Measurements from ENCODE around the gene APCDD1L. TPM values are rescaled to one million over a fixed set of nuclear protein-coding genes. Genes with fewer than 3 reads are reported as not detected.

Gene APCDD1L
- polyA plus RNA-seq, 1 donor from 2014 or later: not detected

DNA sequence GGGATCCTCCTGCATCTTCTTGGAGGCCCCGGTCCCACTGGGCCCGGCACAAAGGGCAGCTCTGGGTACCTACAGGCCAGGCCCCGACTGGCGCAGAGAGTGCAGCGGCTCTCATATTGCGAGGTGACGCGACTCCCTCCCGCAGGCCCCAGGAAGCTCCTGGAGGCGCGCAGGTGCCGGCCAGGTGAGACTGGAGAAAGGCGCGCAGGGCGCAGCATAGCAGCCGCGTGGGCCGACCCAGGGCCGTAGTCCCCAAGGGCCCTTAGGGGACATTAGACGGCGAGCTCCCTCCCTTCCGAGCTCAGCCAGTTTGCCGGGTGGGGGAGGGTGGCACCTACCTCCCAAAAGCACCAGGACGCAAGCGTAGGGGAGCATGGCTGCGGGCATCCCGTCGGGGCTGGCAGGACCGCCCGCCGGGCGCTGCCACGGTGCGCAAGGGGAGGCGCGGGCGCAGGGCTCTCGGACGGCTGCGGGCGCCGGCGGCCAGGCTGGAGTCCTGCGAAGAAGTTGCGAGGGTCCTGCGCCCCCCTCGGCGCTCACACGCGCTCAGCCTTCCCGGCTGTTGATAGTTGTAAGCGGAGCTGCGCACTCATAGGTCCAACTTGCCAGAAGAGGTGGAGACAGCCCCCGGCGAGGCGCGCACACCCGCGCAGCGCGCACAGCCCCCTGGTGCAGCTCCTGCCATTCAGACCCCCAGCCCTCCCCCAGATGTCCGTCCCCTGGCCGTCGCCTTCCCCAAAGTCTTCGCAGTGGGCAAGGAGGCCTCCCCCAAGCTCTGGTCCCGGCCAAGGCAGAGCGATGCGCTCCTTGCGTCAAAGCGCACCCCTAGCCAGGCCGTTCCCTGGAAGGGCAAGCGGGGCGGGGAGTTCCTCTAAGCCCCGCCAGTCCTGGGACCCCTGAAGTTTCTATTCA lies 622 bp downstream of the APCDD1L start:
- no peaks in the 10 kb centered on the region for H3F3A ChIP-seq (ENCODE audit: insufficient read depth, low read length, poor library complexity, severe bottlenecking)
- no peak overlapping the region for H2AFZ ChIP-seq (ENCODE audit: low read depth, low read length)
- no peak overlapping the region for H3K9ac ChIP-seq (ENCODE audit: low read length)
- H3K9me2 ChIP-seq (ENCODE audit: insufficient read depth, low read length): no peaks in the 10 kb centered on the region
- H4K20me1 ChIP-seq (ENCODE audit: insufficient read depth): no peaks in the 10 kb centered on the region
- TF ChIP-seq MXI1 (conservative IDR thresholded peaks at IDR 0.05; ENCODE audit: poor library complexity, severe bottlenecking): no peak
- no peak for TF ChIP-seq POLR2AphosphoS5 (IDR thresholded peaks at IDR 0.05)
- no peak for TF ChIP-seq CTCF (IDR thresholded peaks at IDR 0.05; ENCODE audit: poor library complexity, severe bottlenecking)
- no peak for TF ChIP-seq TAF1 (IDR thresholded peaks at IDR 0.05; ENCODE audit: low read depth)
- no peaks in the 10 kb centered on the region for H3K9me3 ChIP-seq (ENCODE audit: low read length)
- no peak overlapping the region for H3K27ac ChIP-seq (ENCODE audit: low read length)
- peaks cover 41% of the 10 kb centered on the region for H3K27me3 ChIP-seq (ENCODE audit: insufficient read depth, low read depth, low read length)
- no peaks in the 10 kb centered on the region for H3K79me2 ChIP-seq (replicated peaks; ENCODE audit: insufficient read depth, low read length)
- H3K36me3 ChIP-seq (ENCODE audit: insufficient read depth, low read length): no peaks in the 10 kb centered on the region
- H3K4me2 ChIP-seq (ENCODE audit: low read length): no peak overlapping the region
- H3K4me3 ChIP-seq (ENCODE audit: low read length): peak overlapping the region; percentile 48

- H3K27me3 ChIP-seq (ENCODE audit: insufficient read depth, low read depth, low read length): peaks cover 41% of the 10 kb centered on the region
- no peak overlapping the region for H3K9ac ChIP-seq (ENCODE audit: low read length)
- TF ChIP-seq TAF1 (IDR thresholded peaks at IDR 0.05; ENCODE audit: low read depth) (no peak), MXI1 (conservative IDR thresholded peaks at IDR 0.05; ENCODE audit: poor library complexity, severe bottlenecking) (no peak), CTCF (IDR thresholded peaks at IDR 0.05; ENCODE audit: poor library complexity, severe bottlenecking) (no peak), EP300 (conservative IDR thresholded peaks at IDR 0.05; ENCODE audit: poor library complexity, severe bottlenecking) (no peak), RAD21 (conservative IDR thresholded peaks at IDR 0.05) (no peak), POLR2AphosphoS5 (IDR thresholded peaks at IDR 0.05) (no peak), SMC3 (conservative IDR thresholded peaks at IDR 0.05; ENCODE audit: poor library complexity) (no peak), EZH2 (IDR thresholded peaks at IDR 0.05; ENCODE audit: borderline replicate concordance, insufficient read depth, low read length, poor library complexity, severe bottlenecking) (no peak)
- TF ChIP-seq, protein P1, sequence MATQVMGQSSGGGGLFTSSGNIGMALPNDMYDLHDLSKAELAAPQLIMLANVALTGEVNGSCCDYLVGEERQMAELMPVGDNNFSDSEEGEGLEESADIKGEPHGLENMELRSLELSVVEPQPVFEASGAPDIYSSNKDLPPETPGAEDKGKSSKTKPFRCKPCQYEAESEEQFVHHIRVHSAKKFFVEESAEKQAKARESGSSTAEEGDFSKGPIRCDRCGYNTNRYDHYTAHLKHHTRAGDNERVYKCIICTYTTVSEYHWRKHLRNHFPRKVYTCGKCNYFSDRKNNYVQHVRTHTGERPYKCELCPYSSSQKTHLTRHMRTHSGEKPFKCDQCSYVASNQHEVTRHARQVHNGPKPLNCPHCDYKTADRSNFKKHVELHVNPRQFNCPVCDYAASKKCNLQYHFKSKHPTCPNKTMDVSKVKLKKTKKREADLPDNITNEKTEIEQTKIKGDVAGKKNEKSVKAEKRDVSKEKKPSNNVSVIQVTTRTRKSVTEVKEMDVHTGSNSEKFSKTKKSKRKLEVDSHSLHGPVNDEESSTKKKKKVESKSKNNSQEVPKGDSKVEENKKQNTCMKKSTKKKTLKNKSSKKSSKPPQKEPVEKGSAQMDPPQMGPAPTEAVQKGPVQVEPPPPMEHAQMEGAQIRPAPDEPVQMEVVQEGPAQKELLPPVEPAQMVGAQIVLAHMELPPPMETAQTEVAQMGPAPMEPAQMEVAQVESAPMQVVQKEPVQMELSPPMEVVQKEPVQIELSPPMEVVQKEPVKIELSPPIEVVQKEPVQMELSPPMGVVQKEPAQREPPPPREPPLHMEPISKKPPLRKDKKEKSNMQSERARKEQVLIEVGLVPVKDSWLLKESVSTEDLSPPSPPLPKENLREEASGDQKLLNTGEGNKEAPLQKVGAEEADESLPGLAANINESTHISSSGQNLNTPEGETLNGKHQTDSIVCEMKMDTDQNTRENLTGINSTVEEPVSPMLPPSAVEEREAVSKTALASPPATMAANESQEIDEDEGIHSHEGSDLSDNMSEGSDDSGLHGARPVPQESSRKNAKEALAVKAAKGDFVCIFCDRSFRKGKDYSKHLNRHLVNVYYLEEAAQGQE (IDR thresholded peaks at IDR 0.05; ENCODE audit: borderline replicate concordance): no peak
- H3F3A ChIP-seq (ENCODE audit: insufficient read depth, low read length, poor library complexity, severe bottlenecking): no peaks in the 10 kb centered on the region
- H4K20me1 ChIP-seq (ENCODE audit: insufficient read depth): no peaks in the 10 kb centered on the region
- H3K79me2 ChIP-seq (replicated peaks; ENCODE audit: insufficient read depth, low read length): no peaks in the 10 kb centered on the region
- H3K4me3 ChIP-seq (ENCODE audit: low read length): no peak overlapping the region
- no peak overlapping the region for H3K4me2 ChIP-seq (ENCODE audit: low read length)
- no peaks in the 10 kb centered on the region for H3K36me3 ChIP-seq (ENCODE audit: insufficient read depth, low read length)
- H3K9me3 ChIP-seq (ENCODE audit: low read length): no peaks in the 10 kb centered on the region
- H2AFZ ChIP-seq (ENCODE audit: low read depth, low read length): no peak overlapping the region
- no peaks in the 10 kb centered on the region for H3K9me2 ChIP-seq (ENCODE audit: insufficient read depth, low read length)
- H3K27ac ChIP-seq (ENCODE audit: low read length): no peak overlapping the region
Observed at GRCh38 chr20:58513580-58514285, 1.5 kb downstream of the APCDD1L start.

All from neural cell (in vitro differentiated cells).